Stimulated activated naive CD8-positive, alpha-beta T cell treated with anti-CD3 and anti-CD28 coated beads, Interleukin-15, Interleukin-2, amounts not matched to agents 100 ng/mL and 50 ng/mL, for 24 hours (primary cell): Measurements from ENCODE around the gene SERPINI1.
"Not testable (repeated sequence)": the region's sequence is repeated elsewhere in the genome, so short reads cannot be mapped to it uniquely, and the experiment has no call there.

Experiments used
- H3K27ac Mint-ChIP-seq: one replicate; pipeline ENCODE4 v1.8.0; 2021; ENCODE audit warnings: mild to moderate bottlenecking, mixed read lengths
- H3K27me3 Mint-ChIP-seq: one replicate; pipeline ENCODE4 v1.8.0; 2021; ENCODE audit warnings: mixed read lengths
- H3K36me3 Mint-ChIP-seq: one replicate; pipeline ENCODE4 v1.8.0; 2021; ENCODE audit warnings: low read depth, mixed read lengths
- H3K4me1 Mint-ChIP-seq: one replicate; pipeline ENCODE4 v1.8.0; 2021; ENCODE audit warnings: low read depth, mixed read lengths
- H3K4me3 Mint-ChIP-seq: one replicate; pipeline ENCODE4 v1.8.0; 2021; ENCODE audit warnings: mild to moderate bottlenecking, mixed read lengths
- H3K9me3 Mint-ChIP-seq: one replicate; pipeline ENCODE4 v1.8.0; 2021; ENCODE audit warnings: mixed read lengths

The SERPINI1 gene

GRCh38 chr3:167808910-167809309 lies 73.4 kb downstream of the SERPINI1 start:
- H3K9me3 Mint-ChIP-seq = no peaks in the 10 kb centered on the region
- H3K36me3 Mint-ChIP-seq = no peaks in the 10 kb centered on the region
- H3K4me1 Mint-ChIP-seq = no peaks in the 10 kb centered on the region
- H3K4me3 Mint-ChIP-seq = no peak overlapping the region
- no peaks in the 10 kb centered on the region for H3K27me3 Mint-ChIP-seq
- no peak overlapping the region for H3K27ac Mint-ChIP-seq

GRCh38 chr3:167810236-167810635 lies 74.7 kb downstream of the SERPINI1 start:
- H3K4me1 Mint-ChIP-seq = no peaks in the 10 kb centered on the region
- no peaks in the 10 kb centered on the region for H3K27me3 Mint-ChIP-seq
- no peak overlapping the region for H3K4me3 Mint-ChIP-seq
- no peaks in the 10 kb centered on the region for H3K9me3 Mint-ChIP-seq
- H3K36me3 Mint-ChIP-seq = no peaks in the 10 kb centered on the region
- no peak overlapping the region for H3K27ac Mint-ChIP-seq

GRCh38 chr3:167811031-167811430 lies 75.5 kb downstream of the SERPINI1 start:
- Mint-ChIP-seq H3K27ac (no peak overlapping the region), H3K9me3 (no peaks in the 10 kb centered on the region)

GRCh38 chr3:167813169-167814123 lies 77.9 kb downstream of the SERPINI1 start:
- Mint-ChIP-seq H3K4me1 (no peaks in the 10 kb centered on the region), H3K27me3 (no peaks in the 10 kb centered on the region), H3K36me3 (no peaks in the 10 kb centered on the region), H3K4me3 (no peak overlapping the region), H3K27ac (no peak overlapping the region), H3K9me3 (no peaks in the 10 kb centered on the region)

More at GRCh38 chr3:167811031-167811430, 75.5 kb downstream of the SERPINI1 start:
- Mint-ChIP-seq H3K36me3 (no peaks in the 10 kb centered on the region), H3K4me3 (no peak overlapping the region), H3K27me3 (no peaks in the 10 kb centered on the region), H3K4me1 (no peaks in the 10 kb centered on the region)

GRCh38 chr3:167814441-167814951 lies 79.0 kb downstream of the SERPINI1 start:
- H3K36me3 Mint-ChIP-seq = no peaks in the 10 kb centered on the region
- no peaks in the 10 kb centered on the region for H3K9me3 Mint-ChIP-seq
- H3K27me3 Mint-ChIP-seq = no peaks in the 10 kb centered on the region
- no peak overlapping the region for H3K27ac Mint-ChIP-seq
- no peaks in the 10 kb centered on the region for H3K4me1 Mint-ChIP-seq
- H3K4me3 Mint-ChIP-seq = no peak overlapping the region

GRCh38 chr3:167816953-167817352 lies 81.4 kb downstream of the SERPINI1 start:
- H3K27me3 Mint-ChIP-seq = no peaks in the 10 kb centered on the region
- no peak overlapping the region for H3K4me3 Mint-ChIP-seq
- no peaks in the 10 kb centered on the region for H3K4me1 Mint-ChIP-seq
- no peaks in the 10 kb centered on the region for H3K36me3 Mint-ChIP-seq
- H3K27ac Mint-ChIP-seq = no peak overlapping the region
- no peaks in the 10 kb centered on the region for H3K9me3 Mint-ChIP-seq

- Mint-ChIP-seq H3K9me3 (no peaks in the 10 kb centered on the region), H3K36me3 (no peaks in the 10 kb centered on the region), H3K27me3 (no peaks in the 10 kb centered on the region), H3K4me3 (no peak overlapping the region), H3K27ac (no peak overlapping the region), H3K4me1 (no peaks in the 10 kb centered on the region)
Observed at GRCh38 chr3:167820102-167820865, 84.8 kb downstream of the SERPINI1 start.

GRCh38 chr3:167821248-167821805 lies 85.8 kb downstream of the SERPINI1 start:
- H3K27me3 Mint-ChIP-seq = no peaks in the 10 kb centered on the region
- H3K27ac Mint-ChIP-seq = no peak overlapping the region
- H3K4me3 Mint-ChIP-seq = no peak overlapping the region
- no peaks in the 10 kb centered on the region for H3K4me1 Mint-ChIP-seq
- H3K36me3 Mint-ChIP-seq = no peaks in the 10 kb centered on the region
- no peaks in the 10 kb centered on the region for H3K9me3 Mint-ChIP-seq

GRCh38 chr3:167823738-167824137 lies 88.2 kb downstream of the SERPINI1 start:
- Mint-ChIP-seq H3K4me3 (no peak overlapping the region), H3K9me3 (no peaks in the 10 kb centered on the region), H3K27ac (no peak overlapping the region)

GRCh38 chr3:167827588-167827987 lies 92.1 kb downstream of the SERPINI1 start:
- not testable (repeated sequence) for H3K4me1 Mint-ChIP-seq, H3K9me3 Mint-ChIP-seq, H3K27ac Mint-ChIP-seq, H3K4me3 Mint-ChIP-seq, H3K36me3 Mint-ChIP-seq, H3K27me3 Mint-ChIP-seq

More at GRCh38 chr3:167823738-167824137, 88.2 kb downstream of the SERPINI1 start:
- H3K4me1 Mint-ChIP-seq = no peaks in the 10 kb centered on the region
- no peaks in the 10 kb centered on the region for H3K36me3 Mint-ChIP-seq
- H3K27me3 Mint-ChIP-seq = no peaks in the 10 kb centered on the region

- no peaks in the 10 kb centered on the region for H3K27me3 Mint-ChIP-seq
- H3K36me3 Mint-ChIP-seq = no peaks in the 10 kb centered on the region
- H3K4me3 Mint-ChIP-seq = no peak overlapping the region
- H3K4me1 Mint-ChIP-seq = peaks cover 4% of the 10 kb centered on the region
- H3K27ac Mint-ChIP-seq = no peak overlapping the region
- H3K9me3 Mint-ChIP-seq = no peaks in the 10 kb centered on the region
Observed at GRCh38 chr3:167829071-167829470, 93.5 kb downstream of the SERPINI1 start.

- no peaks in the 10 kb centered on the region for H3K27me3 Mint-ChIP-seq
- peaks cover 4% of the 10 kb centered on the region for H3K4me1 Mint-ChIP-seq
- no peaks in the 10 kb centered on the region for H3K9me3 Mint-ChIP-seq
- H3K36me3 Mint-ChIP-seq = no peaks in the 10 kb centered on the region
- no peak overlapping the region for H3K4me3 Mint-ChIP-seq
- no peak overlapping the region for H3K27ac Mint-ChIP-seq
Observed at GRCh38 chr3:167830007-167830406, 94.5 kb downstream of the SERPINI1 start.

GRCh38 chr3:167835359-167835758 lies 99.8 kb downstream of the SERPINI1 start:
- no peaks in the 10 kb centered on the region for H3K27me3 Mint-ChIP-seq

GRCh38 chr3:167835953-167836352 lies 100.4 kb downstream of the SERPINI1 start:
- peaks cover 10% of the 10 kb centered on the region for H3K4me1 Mint-ChIP-seq
- no peak overlapping the region for H3K27ac Mint-ChIP-seq
- no peaks in the 10 kb centered on the region for H3K27me3 Mint-ChIP-seq
- H3K9me3 Mint-ChIP-seq = no peaks in the 10 kb centered on the region
- no peak overlapping the region for H3K4me3 Mint-ChIP-seq
- no peaks in the 10 kb centered on the region for H3K36me3 Mint-ChIP-seq

More at GRCh38 chr3:167835359-167835758, 99.8 kb downstream of the SERPINI1 start:
- no peaks in the 10 kb centered on the region for H3K36me3 Mint-ChIP-seq
- H3K4me3 Mint-ChIP-seq = no peak overlapping the region
- peaks cover 13% of the 10 kb centered on the region for H3K4me1 Mint-ChIP-seq
- no peaks in the 10 kb centered on the region for H3K9me3 Mint-ChIP-seq
- no peak overlapping the region for H3K27ac Mint-ChIP-seq

- H3K36me3 Mint-ChIP-seq = no peaks in the 10 kb centered on the region
Observed at GRCh38 chr3:167837466-167837865, 101.9 kb downstream of the SERPINI1 start.

More at GRCh38 chr3:167837466-167837865, 101.9 kb downstream of the SERPINI1 start:
- no peak overlapping the region for H3K27ac Mint-ChIP-seq
- peaks cover 10% of the 10 kb centered on the region for H3K4me1 Mint-ChIP-seq
- no peak overlapping the region for H3K4me3 Mint-ChIP-seq
- H3K9me3 Mint-ChIP-seq = no peaks in the 10 kb centered on the region
- H3K27me3 Mint-ChIP-seq = no peaks in the 10 kb centered on the region
